ENCODE results near the gene CES3.
"Not testable (repeated sequence)": the region's sequence is repeated elsewhere in the genome, so short reads cannot be mapped to it uniquely, and the experiment has no call there.

The CES3 gene

DNA sequence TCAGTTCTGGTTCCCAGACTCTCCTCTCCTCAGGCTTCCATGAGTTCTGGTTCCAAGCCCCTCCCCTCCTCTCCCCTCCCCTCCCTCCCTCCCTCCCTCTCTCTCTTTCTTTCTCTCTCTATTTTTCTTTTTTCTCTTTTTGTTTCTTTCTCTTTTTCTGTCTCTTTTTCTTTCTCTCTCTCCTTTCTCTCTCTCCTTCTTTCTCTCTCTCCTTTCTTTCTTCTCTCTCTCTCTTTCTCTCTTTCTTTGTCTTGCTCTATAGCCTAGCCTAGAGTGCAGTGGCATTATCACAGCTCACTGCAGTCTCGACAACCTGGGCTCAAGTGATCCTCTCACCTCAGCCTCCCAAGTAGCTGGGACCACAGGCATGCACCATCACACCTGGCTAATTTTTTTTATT, 796 bp upstream of the CES3 start:
- in situ Hi-C loops (cut with MboI; ENCODE audit: low sequenced_read_pairs): loop anchor here (25.0 kb wide), 2 partner anchors 202 to 477 kb away; partner anchors contain the start of genes B3GNT9, FBXL8, HSD11B2 and HSF4

DNA sequence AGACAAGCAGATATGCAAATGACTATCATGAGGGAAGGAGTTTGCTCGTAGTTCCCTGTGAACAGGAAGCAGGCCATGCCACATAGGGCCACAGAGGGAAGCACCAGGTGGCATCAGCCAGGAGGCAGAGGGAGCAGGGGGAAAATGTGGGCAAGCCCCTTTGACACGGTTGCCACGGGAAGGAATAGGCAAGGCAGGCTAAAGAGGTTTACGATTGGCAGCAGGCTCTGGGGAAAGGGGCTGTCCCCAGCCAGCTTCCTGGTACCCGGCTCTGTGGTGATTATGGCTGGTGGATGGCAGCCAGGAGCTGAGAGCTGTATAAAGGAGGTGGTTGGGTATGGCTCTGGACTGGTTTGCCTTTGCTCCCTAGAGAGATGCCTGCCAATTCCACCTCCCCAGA, 848 bp downstream of the CES3 start:
- in situ Hi-C loops (cut with MboI; ENCODE audit: low sequenced_read_pairs): loop anchor here (25.0 kb wide), 2 partner anchors 200 to 475 kb away; partner anchors contain the start of genes B3GNT9, FBXL8, HSD11B2 and HSF4

DNA sequence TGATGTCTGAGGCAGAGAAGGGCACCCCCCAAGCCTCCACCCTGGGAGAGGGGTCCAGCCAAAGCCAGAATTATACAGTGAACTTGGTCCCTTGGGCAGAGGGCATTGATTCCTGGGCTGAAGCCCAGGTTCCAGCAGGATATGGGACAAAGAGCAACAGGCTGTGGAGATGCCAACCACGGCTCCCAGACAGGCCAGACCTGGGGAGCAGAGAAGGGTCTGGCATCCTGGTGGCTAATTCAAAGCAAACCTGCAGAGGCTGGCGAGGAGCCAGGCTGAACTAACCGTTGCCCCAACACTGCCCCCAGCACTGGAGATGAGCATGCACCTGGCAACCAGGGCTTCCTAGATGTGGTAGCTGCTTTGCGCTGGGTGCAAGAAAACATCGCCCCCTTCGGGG, 3.0 kb downstream of the CES3 start:
- in situ Hi-C loops (cut with MboI; ENCODE audit: low sequenced_read_pairs): loop anchor here (25.0 kb wide), 2 partner anchors 198 to 473 kb away; partner anchors contain the start of genes B3GNT9, FBXL8, HSD11B2 and HSF4

DNA sequence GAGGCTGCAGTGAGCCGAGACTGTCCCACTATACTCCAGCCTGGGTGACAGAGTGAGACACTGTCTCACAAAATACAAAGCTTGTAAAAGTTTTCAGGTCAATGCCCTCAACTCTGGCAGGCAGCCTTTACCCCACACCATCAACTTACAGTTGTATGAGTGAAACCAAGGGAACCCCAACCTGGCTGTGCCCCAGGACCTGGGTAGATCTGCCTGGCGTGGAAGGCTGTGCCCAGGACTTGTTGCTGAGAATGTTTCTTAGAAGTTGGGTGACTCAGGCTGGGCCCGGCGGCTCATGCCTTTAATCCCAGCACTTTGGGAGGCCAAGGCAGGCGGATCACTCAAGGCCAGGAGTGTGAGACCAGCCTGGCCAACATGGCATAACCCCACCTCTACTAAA, 7.8 kb downstream of the CES3 start:
- in situ Hi-C loops (cut with MboI; ENCODE audit: low sequenced_read_pairs): loop anchor here (25.0 kb wide), 2 partner anchors 193 to 468 kb away; partner anchors contain the start of genes B3GNT9, FBXL8, HSD11B2 and HSF4

DNA sequence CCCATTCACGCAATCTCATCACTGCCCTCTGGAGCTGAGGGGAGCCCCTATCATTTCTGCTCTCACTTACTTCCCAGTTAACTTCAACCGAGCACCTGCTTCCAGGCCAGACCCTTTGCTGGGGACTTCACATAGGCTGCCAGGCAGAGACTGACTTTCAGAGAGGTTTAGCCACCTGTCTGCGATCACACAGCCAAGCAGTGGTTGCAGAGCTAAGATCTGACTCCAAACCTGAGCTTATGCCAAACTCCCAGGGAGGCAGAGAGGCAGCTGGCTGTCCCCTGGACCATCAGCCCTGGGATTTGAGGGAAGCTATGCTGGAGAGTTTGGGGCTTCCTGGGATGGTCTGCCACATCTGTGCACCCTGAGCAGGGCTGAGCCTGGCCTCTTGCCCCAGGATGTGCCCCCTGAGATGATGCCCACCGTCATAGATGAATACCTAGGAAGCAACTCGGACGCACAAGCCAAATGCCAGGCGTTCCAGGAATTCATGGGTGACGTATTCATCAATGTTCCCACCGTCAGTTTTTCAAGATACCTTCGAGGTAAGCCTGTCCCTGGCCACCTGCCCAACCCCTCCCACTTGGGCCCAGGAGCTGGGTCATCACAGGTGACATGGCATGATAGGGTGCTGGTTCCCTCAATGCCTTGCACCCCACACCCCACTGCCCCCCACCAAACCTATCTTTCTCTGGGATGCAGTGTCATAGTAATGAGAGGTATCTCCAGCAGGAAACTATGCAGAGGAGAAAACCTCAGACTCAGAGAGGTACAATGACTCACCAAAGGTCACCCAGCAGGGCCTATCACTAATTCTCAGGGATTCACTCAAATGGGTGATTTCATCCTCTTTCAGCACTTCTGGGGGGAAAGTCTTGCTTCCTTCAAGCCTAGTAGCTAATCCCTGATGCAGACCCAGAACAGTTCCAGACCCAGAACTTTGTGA, 10.0 kb downstream of the CES3 start:
- in situ Hi-C loops (cut with MboI; ENCODE audit: low sequenced_read_pairs): loop anchor here (25.0 kb wide), 2 partner anchors 191 to 466 kb away; partner anchors contain the start of genes B3GNT9, FBXL8, HSD11B2 and HSF4

DNA sequence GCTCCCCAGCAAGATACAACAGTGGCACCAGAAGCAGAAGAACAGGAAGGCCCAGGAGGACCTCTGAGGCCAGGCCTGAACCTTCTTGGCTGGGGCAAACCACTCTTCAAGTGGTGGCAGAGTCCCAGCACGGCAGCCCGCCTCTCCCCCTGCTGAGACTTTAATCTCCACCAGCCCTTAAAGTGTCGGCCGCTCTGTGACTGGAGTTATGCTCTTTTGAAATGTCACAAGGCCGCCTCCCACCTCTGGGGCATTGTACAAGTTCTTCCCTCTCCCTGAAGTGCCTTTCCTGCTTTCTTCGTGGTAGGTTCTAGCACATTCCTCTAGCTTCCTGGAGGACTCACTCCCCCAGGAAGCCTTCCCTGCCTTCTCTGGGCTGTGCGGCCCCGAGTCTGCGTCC, 11.9 kb downstream of the CES3 start:
- in situ Hi-C loops (cut with MboI; ENCODE audit: low sequenced_read_pairs): loop anchor here (25.0 kb wide), 2 partner anchors 189 to 464 kb away; partner anchors contain the start of genes B3GNT9, FBXL8, HSD11B2 and HSF4

DNA sequence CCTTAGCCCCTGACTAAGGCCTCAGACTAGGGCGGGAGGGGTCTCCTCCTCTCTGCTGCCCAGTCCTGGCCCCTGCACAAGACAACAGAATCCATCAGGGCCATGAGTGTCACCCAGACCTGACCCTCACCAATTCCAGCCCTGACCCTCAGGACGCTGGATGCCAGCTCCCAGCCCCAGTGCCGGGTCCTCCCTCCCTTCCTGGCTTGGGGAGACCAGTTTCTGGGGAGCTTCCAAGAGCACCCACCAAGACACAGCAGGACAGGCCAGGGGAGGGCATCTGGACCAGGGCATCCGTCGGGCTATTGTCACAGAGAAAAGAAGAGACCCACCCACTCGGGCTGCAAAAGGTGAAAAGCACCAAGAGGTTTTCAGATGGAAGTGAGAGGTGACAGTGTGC, 12.7 kb downstream of the CES3 start:
- in situ Hi-C loops (cut with MboI; ENCODE audit: low sequenced_read_pairs): loop anchor here (25.0 kb wide), 2 partner anchors 189 to 464 kb away; partner anchors contain the start of genes B3GNT9, FBXL8, HSD11B2 and HSF4

DNA sequence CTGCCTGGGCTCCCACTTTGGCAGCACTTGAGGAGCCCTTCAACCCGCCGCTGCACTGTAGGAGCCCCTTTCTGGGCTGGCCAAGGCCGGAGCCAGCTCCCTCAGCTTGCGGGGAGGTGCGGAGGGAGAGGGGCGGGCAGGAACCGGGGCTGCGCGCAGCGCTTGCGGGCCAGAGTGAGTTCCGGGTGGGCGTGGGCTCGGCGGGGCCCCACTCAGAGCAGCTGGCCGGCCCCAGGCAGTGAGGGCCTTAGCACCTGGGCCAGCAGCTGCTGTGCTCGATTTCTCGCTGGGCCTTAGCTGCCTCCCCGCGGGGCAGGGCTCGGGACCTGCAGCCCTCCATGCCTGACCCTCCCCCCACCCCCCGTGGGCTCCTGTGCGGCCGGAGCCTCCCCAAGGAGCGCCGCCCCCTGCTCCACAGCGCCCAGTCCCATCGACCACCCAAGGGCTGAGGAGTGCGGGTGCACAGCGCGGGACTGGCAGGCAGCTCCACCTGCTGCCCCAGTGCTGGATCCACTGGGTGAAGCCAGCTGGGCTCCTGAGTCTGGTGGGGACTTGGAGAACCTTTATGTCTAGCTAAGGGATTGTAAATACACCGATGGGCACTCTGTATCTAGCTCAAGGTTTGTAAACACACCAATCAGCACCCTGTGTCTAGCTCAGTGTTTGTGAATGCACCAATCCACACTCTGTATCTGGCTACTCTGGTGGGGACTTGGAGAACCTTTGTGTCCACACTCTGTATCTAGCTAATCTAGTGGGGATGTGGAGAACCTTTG, 13.3 kb downstream of the CES3 start:
- in situ Hi-C loops (cut with MboI; ENCODE audit: low sequenced_read_pairs): loop anchor here (25.0 kb wide), 2 partner anchors 188 to 463 kb away; partner anchors contain the start of genes B3GNT9, FBXL8, HSD11B2 and HSF4

DNA sequence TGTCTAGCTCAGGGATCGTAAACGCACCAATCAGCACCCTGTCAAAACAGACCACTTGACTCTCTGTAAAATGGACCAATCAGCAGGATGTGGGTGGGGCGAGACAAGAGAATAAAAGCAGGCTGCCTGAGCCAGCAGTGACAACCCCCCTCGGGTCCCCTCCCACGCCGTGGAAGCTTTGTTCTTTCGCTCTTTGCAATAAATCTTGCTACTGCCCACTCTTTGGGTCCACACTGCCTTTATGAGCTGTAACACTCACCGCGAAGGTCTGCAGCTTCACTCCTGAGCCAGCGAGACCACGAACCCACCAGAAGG, 13.8 kb downstream of the CES3 start:
- in situ Hi-C loops (cut with MboI; ENCODE audit: low sequenced_read_pairs): loop anchor here (25.0 kb wide), 2 partner anchors 187 to 462 kb away; partner anchors contain the start of genes B3GNT9, FBXL8, HSD11B2 and HSF4

DNA sequence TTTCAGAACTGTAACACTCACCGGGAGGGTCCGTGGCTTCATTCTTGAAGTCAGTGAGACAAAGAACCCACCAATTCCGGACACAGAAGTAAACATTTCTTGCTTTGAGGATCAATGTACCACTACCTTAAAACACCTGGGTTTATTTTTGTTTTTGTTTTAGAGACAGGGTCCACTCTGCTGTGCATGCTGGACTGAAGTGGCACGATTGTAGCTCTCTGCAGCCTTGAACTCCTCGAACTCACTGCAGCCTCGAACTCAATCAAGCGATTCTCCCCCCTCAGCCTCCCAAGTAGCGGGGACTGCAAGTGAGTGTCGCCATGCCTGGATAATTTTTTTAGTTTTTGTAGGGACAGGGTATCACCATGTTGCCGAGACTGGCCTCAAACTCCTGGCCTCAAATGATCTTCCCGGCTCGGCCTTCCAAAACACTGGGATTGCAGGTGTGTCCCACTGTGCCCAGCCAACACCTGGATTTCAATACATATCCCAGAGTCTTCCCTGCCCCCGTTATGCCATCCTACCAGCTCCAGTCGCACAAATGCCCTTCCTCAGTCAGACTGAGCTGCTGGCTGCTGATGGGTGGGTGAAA, 14.3 kb downstream of the CES3 start:
- in situ Hi-C loops (cut with MboI; ENCODE audit: low sequenced_read_pairs): no loop called here

DNA sequence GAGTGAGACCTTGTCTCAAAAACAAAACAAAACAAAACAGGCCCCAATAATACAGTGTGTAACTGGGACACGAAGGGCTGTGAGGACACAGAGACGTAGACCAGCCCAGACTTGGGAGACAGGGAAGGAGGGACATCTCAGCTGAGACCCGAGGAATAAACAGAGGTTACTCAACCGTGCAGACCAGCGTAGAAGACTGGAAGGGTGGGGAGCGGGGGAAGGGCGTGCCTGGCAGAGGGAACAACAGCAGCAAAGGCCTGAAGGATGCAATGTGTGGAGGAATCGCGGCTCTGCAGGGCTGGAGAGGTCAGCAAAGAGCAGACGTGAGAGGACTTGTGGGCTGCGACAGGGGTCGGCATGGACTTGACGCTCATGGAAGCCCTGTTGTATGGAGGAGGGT, 15.7 kb downstream of the CES3 start:
- in situ Hi-C loops (cut with MboI; ENCODE audit: low sequenced_read_pairs): no loop called here

DNA sequence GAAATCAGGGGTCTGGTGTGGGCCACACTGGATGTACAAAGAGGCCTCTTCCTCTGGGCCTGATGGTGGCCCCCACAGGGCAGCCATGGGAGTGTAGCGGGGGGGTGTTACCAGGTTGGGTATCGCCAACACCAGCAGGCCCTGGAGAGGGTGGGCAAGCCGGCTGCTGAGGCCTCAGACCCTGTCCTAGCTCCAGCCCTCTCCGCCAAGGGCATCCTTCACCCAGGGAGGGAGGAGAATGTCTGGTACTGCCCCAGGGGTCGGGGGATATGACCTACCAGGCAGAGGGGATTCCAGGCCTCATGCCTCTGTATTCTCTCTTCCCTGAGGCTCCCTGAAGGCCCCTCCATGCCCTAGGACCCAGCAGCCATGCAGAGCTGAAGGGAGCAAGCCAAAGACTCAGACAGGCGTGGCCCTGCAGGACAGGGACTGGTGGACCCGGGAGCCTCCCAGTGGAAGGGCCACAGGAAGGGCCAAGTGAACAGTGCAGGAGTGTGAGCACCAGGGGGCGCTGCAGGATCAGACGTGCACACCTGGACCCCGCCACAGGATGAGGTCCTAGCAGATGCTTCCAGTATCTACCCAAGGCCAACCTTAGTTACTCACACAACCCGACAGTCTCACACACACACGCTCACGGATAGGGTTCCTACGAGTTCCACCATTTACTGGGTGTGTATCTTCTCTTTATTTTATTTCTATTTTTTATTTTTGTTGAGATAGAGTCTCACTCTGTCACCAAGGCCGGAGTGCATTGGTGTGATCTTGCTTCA, 16.5 kb downstream of the CES3 start:
- in situ Hi-C loops (cut with MboI; ENCODE audit: low sequenced_read_pairs): no loop called here

DNA sequence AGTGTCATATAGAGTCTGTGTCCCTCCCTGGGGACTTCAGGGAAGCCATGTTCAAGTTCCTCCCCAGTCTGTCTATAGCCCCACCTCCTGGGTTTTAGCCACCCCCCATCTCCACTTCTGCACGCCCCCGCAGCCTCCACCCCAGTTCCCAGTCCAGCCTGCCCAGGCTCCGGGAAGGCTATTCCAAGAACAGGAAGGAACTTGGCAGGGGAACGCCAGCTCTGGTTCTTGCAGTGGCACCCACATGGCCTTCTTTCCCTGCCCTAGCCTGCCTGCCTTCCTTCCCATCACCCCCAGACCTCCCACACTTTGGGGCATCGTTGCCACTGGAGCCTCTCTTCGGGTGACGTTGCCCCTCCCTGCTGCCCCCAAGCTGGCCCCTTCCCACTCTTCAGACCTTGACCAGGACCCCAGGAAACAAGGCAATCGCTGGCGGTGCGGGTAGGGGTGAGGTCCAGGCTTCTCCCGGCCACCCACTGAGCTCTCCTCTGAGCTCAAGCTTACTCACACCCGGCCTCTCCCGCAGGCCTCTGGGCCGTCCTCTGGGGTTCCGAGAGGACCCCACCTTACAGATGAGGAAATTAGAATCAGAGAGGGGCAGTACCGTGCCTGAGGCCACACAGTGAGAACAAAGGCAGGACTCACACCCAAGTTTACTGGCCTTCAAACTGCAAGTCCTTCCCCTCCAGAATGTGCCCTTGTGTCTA, 18.1 kb downstream of the CES3 start:
- in situ Hi-C loops (cut with MboI; ENCODE audit: low sequenced_read_pairs): no loop called here

DNA sequence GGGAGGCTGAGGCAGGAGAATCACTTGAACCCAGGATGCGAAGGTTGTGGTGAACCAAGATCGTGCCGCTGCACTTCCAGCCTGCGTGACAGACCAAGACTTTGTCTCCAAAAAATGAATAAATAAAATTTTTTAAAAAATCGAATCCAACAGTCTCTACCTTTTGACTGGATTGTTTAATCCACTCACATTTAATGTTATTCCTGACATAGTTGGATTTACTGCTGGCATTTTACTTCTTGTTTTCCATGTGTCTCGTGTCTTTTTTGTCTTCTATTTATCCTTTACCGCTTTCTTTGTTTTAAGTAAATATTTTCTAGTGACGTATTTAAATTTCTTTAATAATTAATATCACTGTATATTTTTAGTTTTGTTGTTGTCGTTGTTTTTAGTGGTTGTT, 22.0 kb downstream of the CES3 start:
- in situ Hi-C loops (cut with MboI; ENCODE audit: low sequenced_read_pairs): no loop called here

DNA sequence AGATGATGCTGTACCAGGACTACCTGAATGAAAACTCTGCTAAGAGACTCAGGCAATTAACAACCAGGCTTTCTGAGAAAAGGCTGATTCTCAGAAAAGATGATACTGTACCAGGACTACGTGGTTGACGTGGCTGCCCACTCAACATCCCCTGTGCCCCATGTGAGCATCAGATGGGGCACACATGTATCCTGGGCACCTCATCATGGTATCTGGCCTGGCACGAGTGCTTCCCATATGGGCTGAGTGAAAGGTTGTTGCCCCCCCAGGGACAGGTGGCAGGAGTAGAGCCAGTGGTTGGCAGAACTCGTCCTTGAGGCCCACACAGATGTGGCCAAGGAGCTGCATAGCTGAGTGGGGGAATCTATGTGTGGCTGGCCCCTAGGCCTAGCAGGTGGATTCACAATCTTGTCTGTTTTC, 23.8 kb downstream of the CES3 start:
- in situ Hi-C loops (cut with MboI; ENCODE audit: low sequenced_read_pairs): no loop called here

DNA sequence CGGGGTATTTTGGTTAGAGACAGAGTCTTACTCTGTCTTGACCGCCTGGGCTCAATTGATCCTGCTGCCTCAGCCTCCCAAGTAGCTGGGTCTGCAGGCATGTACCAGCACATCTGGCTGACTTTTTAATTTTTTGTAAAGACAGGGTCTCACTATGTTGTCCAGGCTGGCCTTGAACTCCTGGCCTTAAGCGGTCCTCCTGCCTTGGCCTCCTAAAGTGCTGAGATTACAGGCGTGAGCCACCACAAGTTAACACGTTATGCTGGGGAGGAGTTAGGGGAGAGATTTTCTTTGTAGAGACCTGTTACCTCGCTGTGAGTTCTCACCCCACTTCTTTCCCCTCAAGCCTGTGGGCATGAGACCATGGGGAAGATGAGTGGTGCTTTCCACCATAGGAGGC, 25.5 kb downstream of the CES3 start:
- in situ Hi-C loops (cut with MboI; ENCODE audit: low sequenced_read_pairs): no loop called here

DNA sequence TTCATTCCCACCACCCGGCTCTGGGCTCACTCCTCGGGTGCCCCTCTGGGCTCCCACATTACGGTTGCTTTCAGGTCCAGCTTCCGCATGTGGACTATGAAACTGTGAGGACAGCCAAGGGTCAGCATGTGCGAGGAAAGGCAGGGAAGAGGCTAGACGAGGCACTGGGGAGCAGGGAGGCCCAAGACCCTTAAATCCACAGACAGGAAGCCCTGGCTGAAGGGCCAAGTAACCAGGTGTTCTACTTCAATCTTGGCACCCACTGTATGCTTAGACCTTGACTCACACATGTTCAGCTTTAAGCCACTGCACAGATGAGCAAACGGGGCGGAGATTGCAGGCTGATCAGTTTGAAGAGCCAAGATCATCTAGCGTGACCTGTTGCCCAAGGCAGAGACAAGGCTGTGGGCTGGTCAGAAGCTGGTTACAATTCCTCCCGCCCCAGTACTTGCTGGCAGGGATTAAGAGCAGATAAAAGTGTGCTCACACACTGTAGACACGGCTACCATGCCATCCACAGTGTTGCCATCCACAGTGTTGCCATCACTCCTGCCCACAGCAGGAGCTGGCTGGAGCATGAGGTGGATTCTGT, 27.2 kb downstream of the CES3 start, which contains the start of gene CES4A:
Gene CES4A (plus strand): TSS at position 393 of the 592 bp plus-strand sequence. CDS start 184 bp downstream, at position 577.
- in situ Hi-C loops (cut with MboI; ENCODE audit: low sequenced_read_pairs): no loop called here

DNA sequence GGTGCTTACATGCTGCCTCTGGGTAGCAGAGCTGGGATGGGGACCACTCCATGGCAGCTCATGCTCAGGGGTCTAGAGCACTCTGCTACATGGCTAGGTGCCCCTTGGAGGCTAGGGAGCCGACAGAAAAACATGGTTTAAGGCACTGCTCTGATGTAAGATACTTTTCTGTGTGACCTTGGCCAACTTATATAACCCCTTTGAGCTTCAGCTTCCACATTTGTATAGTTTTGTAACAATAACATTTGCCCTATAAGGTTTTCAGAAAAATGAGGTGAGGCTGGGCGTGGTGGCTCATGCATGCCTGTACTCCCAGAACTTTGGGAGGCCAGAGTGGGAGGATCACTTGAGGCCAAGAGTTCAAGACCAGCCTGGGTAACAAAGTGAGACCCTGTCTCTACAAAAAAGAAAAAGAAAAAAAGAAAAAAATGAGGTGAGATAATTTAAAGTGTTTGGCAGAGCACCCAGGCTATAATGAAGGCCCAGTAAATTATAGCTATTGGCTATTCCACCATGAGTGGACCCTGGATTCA, 30.5 kb downstream of the CES3 start:
- in situ Hi-C loops (cut with MboI; ENCODE audit: low sequenced_read_pairs): no loop called here

DNA sequence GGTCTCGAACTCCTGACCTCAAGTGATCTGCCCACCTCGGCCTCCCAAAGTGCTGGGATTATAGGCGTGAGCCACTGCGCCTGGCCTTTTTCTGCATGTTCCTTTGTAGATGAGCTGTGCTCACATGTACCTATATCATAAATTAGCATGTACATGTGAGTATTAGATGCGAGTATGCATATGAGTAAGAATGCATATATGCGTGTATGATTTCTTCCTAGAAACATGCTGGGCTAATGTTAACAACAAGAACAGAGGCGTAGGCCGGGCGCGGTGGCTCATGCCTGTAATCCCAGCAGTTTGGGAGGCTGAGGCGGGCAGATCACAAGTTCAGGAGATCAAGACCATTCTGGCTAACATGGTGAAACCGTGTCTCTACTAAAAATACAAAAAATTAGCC, 32.5 kb downstream of the CES3 start:
- in situ Hi-C loops (cut with MboI; ENCODE audit: low sequenced_read_pairs): not testable (repeated sequence)

Measured in HL-60/S4 treated with retinoic acid at 250 ng/mL for 4 days and 3 days (cell line).